Gastroesophageal sphincter (tissue), 4 donors: ENCODE results near the gene MFSD6. TPM values are rescaled to one million over a fixed set of nuclear protein-coding genes. Genes with fewer than 3 reads are reported as not detected.

Experiments used
- ATAC-seq: fragments of 150-250 bp; one replicate; pipeline ENCODE4 v1.9.1; 2016; ENCODE audit warnings: mild to moderate bottlenecking, moderate library complexity
- H3K27ac ChIP-seq, 4 donors: fragments of 200-600 bp; sonication (generic) in 3 of 4; 1 replicate in 3 of 4; 2 replicates in 1 of 4; pipeline ENCODE4 v1.5.1; 2016 to 2019
- H3K27me3 ChIP-seq: fragments of 200-600 bp; sonication (generic); one replicate; pipeline ENCODE4 v1.5.1; 2019
- H3K36me3 ChIP-seq, 2 donors: fragments of 200-600 bp; sonication (generic); one replicate each; pipeline ENCODE4 v1.5.1; 2019; ENCODE audit warnings: control low read depth in 1 of 2
- H3K4me1 ChIP-seq, 3 donors: fragments of 200-600 bp; sonication (generic); 1 replicate in 2 of 3; 2 replicates in 1 of 3; pipeline ENCODE4 v1.5.1; 2016 to 2019; ENCODE audit warnings: control low read depth in 2 of 3
- H3K4me3 ChIP-seq, 2 donors: fragments of 200-600 bp; sonication (generic); one replicate each; pipeline ENCODE4 v1.5.1; 2019; ENCODE audit warnings: mild to moderate bottlenecking in 1 of 2, moderate library complexity in 1 of 2
- H3K9me3 ChIP-seq, 3 donors: fragments of 200-600 bp; sonication (generic); one replicate each; pipeline ENCODE4 v1.5.1; 2017 to 2019; ENCODE audit warnings: control low read depth in 2 of 3
- CTCF ChIP-seq, 4 experiments: fragments of 200-600 bp in 2 of 4; fragments of 450-650 bp in 2 of 4; sonication (generic) in 1 of 4; IDR thresholded peaks; one replicate each; pipeline ENCODE4 v1.5.1; 2017 to 2019; ENCODE audit warnings: antibody characterized with exemption in 4 of 4, mild to moderate bottlenecking in 2 of 4, moderate library complexity in 2 of 4
- EP300 ChIP-seq: sonication (generic); formaldehyde crosslinking; IDR thresholded peaks from one replicate; pipeline ENCODE4 v1.6.1; 2017; ENCODE audit warnings: antibody characterized with exemption, mild to moderate bottlenecking
- POLR2A ChIP-seq, 2 donors: fragments of 450-650 bp; IDR thresholded peaks; one replicate each; pipeline ENCODE4 v1.6.1; 2017; ENCODE audit warnings: antibody characterized with exemption in 2 of 2, mild to moderate bottlenecking in 2 of 2, moderate library complexity in 1 of 2
- POLR2AphosphoS5 ChIP-seq: sonication (generic); formaldehyde crosslinking; IDR thresholded peaks from one replicate; pipeline ENCODE4 v1.6.1; 2017; ENCODE audit warnings: antibody characterized with exemption
- WGBS, 2 donors: methylation state at CpG; one replicate each; pipeline ENCODE4 v1.1.5; 2018; ENCODE audit warnings: low coverage in 1 of 2; 5-methylcytosine and 5-hydroxymethylcytosine counted together
- total RNA-seq, 4 donors: library from RNA; depleted of rRNA; stranded (reverse); fragments of >200 nt; gene quantifications; one replicate each; pipeline ENCODE4 v1.1.0, GENCODE V29; 2016

MFSD6 gene
- total RNA-seq, 4 donors from 2014 or later: 80.2 to 176 (median 143) TPM

GRCh38 chr2:190470256-190470826, 62.2 kb downstream of the MFSD6 start:
- Histone ChIP-seq H3K9me3 (no peaks in the 10 kb centered on the region), H3K4me3 (no peak overlapping the region), H3K27me3 (no peaks in the 10 kb centered on the region), H3K36me3 (peaks cover 0 to 9% of the 10 kb centered on the region in 2 donors), H3K4me1 (peaks cover 25 to 60% (median 29%) of the 10 kb centered on the region in 3 donors), H3K27ac (peak overlapping the region; percentile 74 to 88 (median 86))
- 61 to 63% methylated on average over 5 of the region's 5 CpGs for WGBS, 2 donors
- no peak for TF ChIP-seq POLR2AphosphoS5
- TF ChIP-seq CTCF (IDR thresholded peaks at IDR 0.05): no peak
- no peak for TF ChIP-seq POLR2A (IDR thresholded peaks at IDR 0.05)
- no peak for TF ChIP-seq EP300
- ATAC-seq: no peak

GRCh38 chr2:190477661-190478454, 69.7 kb downstream of the MFSD6 start:
- peak overlapping the region; percentile 26 to 37 for H3K4me3 ChIP-seq
- 19 to 23% methylated on average over 4 of the region's 4 CpGs for WGBS, 2 donors

GRCh38 chr2:190478572-190479195, 70.5 kb downstream of the MFSD6 start:
- Histone ChIP-seq H3K4me1 (peaks cover 3 to 48% (median 13%) of the 10 kb centered on the region in 3 donors), H3K27me3 (no peaks in the 10 kb centered on the region), H3K36me3 (no peaks in the 10 kb centered on the region), H3K4me3 (peak overlapping the region; percentile 26 to 37), H3K27ac (peak overlapping the region; percentile 76 to 95 (median 81)), H3K9me3 (no peaks in the 10 kb centered on the region)
- 0 to 69% methylated on average over 1 to 3 of the region's 3 CpGs for WGBS, 2 donors
- ATAC-seq: no peak
- TF ChIP-seq POLR2A (IDR thresholded peaks at IDR 0.05) (no peak), POLR2AphosphoS5 (no peak), EP300 (no peak), CTCF (IDR thresholded peaks at IDR 0.05) (no peak)

More at GRCh38 chr2:190477661-190478454, 69.7 kb downstream of the MFSD6 start:
- Histone ChIP-seq H3K27ac (peak overlapping the region; percentile 76 to 95 (median 81)), H3K27me3 (no peaks in the 10 kb centered on the region), H3K36me3 (no peaks in the 10 kb centered on the region), H3K9me3 (no peaks in the 10 kb centered on the region), H3K4me1 (peaks cover 3 to 48% (median 13%) of the 10 kb centered on the region in 3 donors)
- TF ChIP-seq EP300 (no peak), CTCF (IDR thresholded peaks at IDR 0.05) (peak in 1 of 4 experiments; percentile 18)
- peak; percentile 86 for ATAC-seq

GRCh38 chr2:190481339-190481738, 73.2 kb downstream of the MFSD6 start:
- no peaks in the 10 kb centered on the region for H3K9me3 ChIP-seq
- H3K27me3 ChIP-seq: no peaks in the 10 kb centered on the region
- WGBS, 2 donors: 40 to 61% methylated on average over 1 to 2 of the region's 2 CpGs
- H3K4me3 ChIP-seq: no peak overlapping the region
- peaks cover 6 to 64% (median 15%) of the 10 kb centered on the region in 3 donors for H3K4me1 ChIP-seq
- TF ChIP-seq POLR2AphosphoS5: no peak
- TF ChIP-seq POLR2A (IDR thresholded peaks at IDR 0.05): no peak
- no peak for TF ChIP-seq EP300
- TF ChIP-seq CTCF (IDR thresholded peaks at IDR 0.05): no peak
- no peaks in the 10 kb centered on the region for H3K36me3 ChIP-seq
- peak overlapping the region in 2 of 4 donors; percentile 29 to 33 for H3K27ac ChIP-seq
- no peak for ATAC-seq
